NCI-H774 (cell line): Measurements from ENCODE around the gene EZH2.

ENCODE experiments used
- DNase-seq: peaks from one replicate; lab custom pipeline; 2025; lab: John Stamatoyannopoulos, UW

The EZH2 gene

GRCh38 chr7:148884049-148884298 is at the start of gene EZH2:
Gene EZH2 (minus strand): TSS chr7:148884291. CDS start chr7:148847298, 36,993 bp downstream.
- no peak for DNase-seq

GRCh38 chr7:148931470-148931869 is 47.4 kb upstream of the EZH2 start:
- DNase-seq = no peak

- no peak for DNase-seq
Measured at GRCh38 chr7:148930335-148930734, 46.2 kb upstream of the EZH2 start.

- no peak for DNase-seq
Measured at GRCh38 chr7:148929176-148929575, 45.1 kb upstream of the EZH2 start.

GRCh38 chr7:148927123-148928045 is 43.3 kb upstream of the EZH2 start:
- no peak for DNase-seq

GRCh38 chr7:148925836-148926235 is 41.7 kb upstream of the EZH2 start:
- no peak for DNase-seq

GRCh38 chr7:148924011-148924410 is 39.9 kb upstream of the EZH2 start:
- no peak for DNase-seq

GRCh38 chr7:148921806-148922205 is 37.7 kb upstream of the EZH2 start:
- DNase-seq = no peak

GRCh38 chr7:148921189-148921588 is 37.1 kb upstream of the EZH2 start:
- no peak for DNase-seq

- DNase-seq = no peak
Measured at GRCh38 chr7:148919859-148920258, 35.8 kb upstream of the EZH2 start.

GRCh38 chr7:148918058-148918596 is 34.0 kb upstream of the EZH2 start:
- no peak for DNase-seq

GRCh38 chr7:148916186-148916585 is 32.1 kb upstream of the EZH2 start:
- no peak for DNase-seq

- no peak for DNase-seq
Measured at GRCh38 chr7:148915211-148915610, 31.1 kb upstream of the EZH2 start.

GRCh38 chr7:148914208-148914777 is 30.2 kb upstream of the EZH2 start:
- no peak for DNase-seq

GRCh38 chr7:148912758-148913541 is 28.9 kb upstream of the EZH2 start:
- DNase-seq = no peak

- DNase-seq = no peak
Measured at GRCh38 chr7:148912151-148912550, 28.1 kb upstream of the EZH2 start.

GRCh38 chr7:148911626-148912025 is 27.5 kb upstream of the EZH2 start:
- no peak for DNase-seq

- DNase-seq = no peak
Measured at GRCh38 chr7:148909568-148909967, 25.5 kb upstream of the EZH2 start.

- DNase-seq = no peak
Measured at GRCh38 chr7:148906707-148907498, 22.8 kb upstream of the EZH2 start.

GRCh38 chr7:148905093-148905666 is 21.1 kb upstream of the EZH2 start:
- no peak for DNase-seq

- DNase-seq = no peak
Measured at GRCh38 chr7:148903504-148903903, 19.4 kb upstream of the EZH2 start.

- DNase-seq = no peak
Measured at GRCh38 chr7:148901178-148901577, 17.1 kb upstream of the EZH2 start.
